Osteocyte (in vitro differentiated cells): ENCODE results near the gene SPART. TPM values are rescaled to one million over a fixed set of nuclear protein-coding genes. Genes with fewer than 3 reads are reported as not detected.

Experiments
- DNase-seq: peaks from one replicate; pipeline ENCODE4 v3.0.0; 2021; ENCODE audit warnings: mixed read lengths; ENCODE audit not compliant: unreplicated experiment; ENCODE audit errors: extremely low spot score
- H3K27ac Mint-ChIP-seq: one replicate; pipeline ENCODE4 v1.8.0; 2021; ENCODE audit warnings: mild to moderate bottlenecking, mixed read lengths; ENCODE audit not compliant: unreplicated experiment
- H3K27me3 Mint-ChIP-seq: one replicate; pipeline ENCODE4 v1.8.0; 2021; ENCODE audit warnings: mixed read lengths; ENCODE audit not compliant: unreplicated experiment
- H3K36me3 Mint-ChIP-seq: one replicate; pipeline ENCODE4 v1.8.0; 2021; ENCODE audit warnings: mixed read lengths; ENCODE audit not compliant: unreplicated experiment
- H3K4me1 Mint-ChIP-seq: one replicate; pipeline ENCODE4 v1.8.0; 2021; ENCODE audit warnings: mixed read lengths; ENCODE audit not compliant: unreplicated experiment
- H3K4me3 Mint-ChIP-seq: one replicate; pipeline ENCODE4 v1.8.0; 2021; ENCODE audit warnings: mild to moderate bottlenecking, moderate library complexity, mixed read lengths; ENCODE audit not compliant: unreplicated experiment
- H3K9me3 Mint-ChIP-seq: one replicate; pipeline ENCODE4 v1.8.0; 2021; ENCODE audit warnings: mixed read lengths; ENCODE audit not compliant: unreplicated experiment
- total RNA-seq: library from RNA; stranded (reverse); gene quantifications from 2 replicates; pipeline ENCODE4 v1.2.1, GENCODE V29; 2021
- TF ChIP-seq, protein P1 (sequence below): fragments of 200-600 bp; sonication (generic); IDR thresholded peaks from 2 replicates; pipeline ENCODE4 v1.5.0; 2021; ENCODE audit warnings: antibody characterized with exemption, mild to moderate bottlenecking, moderate library complexity

SPART gene
- total RNA-seq, 1 donor from 2014 or later = 87.1 TPM

DNA sequence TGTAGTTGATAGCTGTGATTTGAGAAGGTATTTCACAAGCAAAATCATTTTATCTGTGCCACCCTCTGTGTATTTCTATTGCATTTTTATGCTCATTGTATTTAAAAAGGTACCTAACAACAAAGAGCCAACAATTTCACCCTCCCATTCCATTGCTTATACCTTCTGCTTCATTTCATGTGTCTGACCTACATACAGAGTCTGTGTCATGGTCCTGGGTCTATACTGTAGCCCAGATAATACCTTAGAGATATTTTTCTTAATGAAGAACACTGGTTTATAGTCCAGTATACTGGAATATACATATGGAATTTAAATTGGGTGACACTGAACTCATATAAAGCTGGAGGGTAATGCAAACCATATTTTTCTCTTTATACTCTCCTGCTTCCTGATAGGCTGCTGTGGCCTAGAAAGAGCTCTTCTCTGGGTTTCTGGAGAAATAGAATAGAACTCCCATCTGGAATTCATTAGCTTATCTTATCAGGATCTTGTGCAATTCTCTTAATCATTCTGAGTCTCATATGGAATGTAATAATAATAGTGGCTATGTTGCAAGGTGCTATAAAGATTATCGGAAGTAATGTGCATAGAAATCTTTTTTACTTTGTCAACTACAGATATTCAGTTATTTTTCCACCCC is 31.8 kb upstream of the SPART start:
- Mint-ChIP-seq H3K4me3 (no peak overlapping the region), H3K27me3 (no peaks in the 10 kb centered on the region), H3K27ac (no peak overlapping the region), H3K36me3 (no peaks in the 10 kb centered on the region), H3K9me3 (no peaks in the 10 kb centered on the region), H3K4me1 (no peaks in the 10 kb centered on the region)
- TF ChIP-seq, protein P1, sequence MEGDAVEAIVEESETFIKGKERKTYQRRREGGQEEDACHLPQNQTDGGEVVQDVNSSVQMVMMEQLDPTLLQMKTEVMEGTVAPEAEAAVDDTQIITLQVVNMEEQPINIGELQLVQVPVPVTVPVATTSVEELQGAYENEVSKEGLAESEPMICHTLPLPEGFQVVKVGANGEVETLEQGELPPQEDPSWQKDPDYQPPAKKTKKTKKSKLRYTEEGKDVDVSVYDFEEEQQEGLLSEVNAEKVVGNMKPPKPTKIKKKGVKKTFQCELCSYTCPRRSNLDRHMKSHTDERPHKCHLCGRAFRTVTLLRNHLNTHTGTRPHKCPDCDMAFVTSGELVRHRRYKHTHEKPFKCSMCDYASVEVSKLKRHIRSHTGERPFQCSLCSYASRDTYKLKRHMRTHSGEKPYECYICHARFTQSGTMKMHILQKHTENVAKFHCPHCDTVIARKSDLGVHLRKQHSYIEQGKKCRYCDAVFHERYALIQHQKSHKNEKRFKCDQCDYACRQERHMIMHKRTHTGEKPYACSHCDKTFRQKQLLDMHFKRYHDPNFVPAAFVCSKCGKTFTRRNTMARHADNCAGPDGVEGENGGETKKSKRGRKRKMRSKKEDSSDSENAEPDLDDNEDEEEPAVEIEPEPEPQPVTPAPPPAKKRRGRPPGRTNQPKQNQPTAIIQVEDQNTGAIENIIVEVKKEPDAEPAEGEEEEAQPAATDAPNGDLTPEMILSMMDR = no peak
- DNase-seq = no peak

DNA sequence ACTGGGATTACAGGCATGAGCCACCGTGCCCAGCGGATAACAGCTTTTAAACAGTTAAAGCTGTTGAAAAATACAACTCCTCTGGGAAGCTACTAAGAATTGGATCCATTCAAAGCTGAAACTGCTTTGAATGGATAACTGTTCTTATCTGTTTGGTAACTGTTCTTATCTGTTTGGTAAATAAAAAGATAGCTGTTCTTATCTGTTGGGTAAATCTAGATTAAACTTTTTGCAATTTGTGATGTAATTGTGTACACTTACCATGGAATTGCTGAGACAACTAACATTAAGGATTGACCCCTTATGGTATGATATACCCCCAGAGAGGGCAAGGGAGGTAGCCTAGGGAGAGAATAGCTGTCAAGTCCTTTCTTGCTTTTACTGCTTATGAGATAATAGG is 27.9 kb upstream of the SPART start:
- H3K4me1 Mint-ChIP-seq = peaks cover 5% of the 10 kb centered on the region
- no peaks in the 10 kb centered on the region for H3K9me3 Mint-ChIP-seq
- peaks cover 8% of the 10 kb centered on the region for H3K36me3 Mint-ChIP-seq
- no peaks in the 10 kb centered on the region for H3K27me3 Mint-ChIP-seq
- no peak overlapping the region for H3K4me3 Mint-ChIP-seq
- TF ChIP-seq, protein P1 = no peak
- no peak overlapping the region for H3K27ac Mint-ChIP-seq
- DNase-seq = no peak

DNA sequence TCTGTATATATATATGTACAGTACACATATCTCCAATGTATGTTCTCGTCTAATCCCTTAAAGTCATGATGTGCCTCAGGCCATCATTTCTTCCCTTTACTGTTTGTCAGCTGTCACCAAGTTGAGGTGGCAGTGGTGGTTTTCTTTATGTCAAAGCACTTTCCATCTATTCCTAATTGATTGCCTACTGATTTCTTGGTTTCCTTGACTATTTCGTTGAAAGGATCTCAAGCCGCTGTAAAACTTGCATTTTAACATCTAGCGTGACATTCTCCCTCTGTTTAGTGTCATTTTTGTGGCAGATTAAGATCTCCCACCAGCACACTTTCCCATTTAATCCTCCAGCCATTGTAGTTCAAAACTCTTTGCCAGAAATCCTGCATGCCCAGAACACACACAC is 25.0 kb upstream of the SPART start:
- no peaks in the 10 kb centered on the region for H3K27me3 Mint-ChIP-seq
- H3K4me1 Mint-ChIP-seq = peaks cover 7% of the 10 kb centered on the region

DNA sequence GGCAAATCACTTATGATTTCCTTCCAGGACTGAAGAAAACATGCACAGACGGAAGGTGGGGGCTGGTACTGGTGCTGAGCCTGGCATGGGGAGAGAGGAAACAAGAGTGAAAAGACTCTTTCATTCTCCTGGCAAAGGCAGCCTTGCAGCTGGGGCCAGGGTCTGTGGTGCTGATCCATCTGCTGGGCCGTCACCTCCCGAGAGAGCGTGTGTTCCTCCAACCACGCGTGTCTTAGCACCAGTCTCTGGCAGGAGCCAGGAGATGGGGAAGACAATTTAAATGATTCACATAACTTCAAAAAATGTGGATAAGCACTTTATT is 23.9 kb upstream of the SPART start:
- no peak overlapping the region for H3K4me3 Mint-ChIP-seq
- H3K9me3 Mint-ChIP-seq = no peaks in the 10 kb centered on the region
- no peaks in the 10 kb centered on the region for H3K27me3 Mint-ChIP-seq
- H3K36me3 Mint-ChIP-seq = peaks cover 20% of the 10 kb centered on the region
- H3K27ac Mint-ChIP-seq = no peak overlapping the region
- DNase-seq = no peak
- TF ChIP-seq, protein P1 = no peak
- peaks cover 7% of the 10 kb centered on the region for H3K4me1 Mint-ChIP-seq

More for the DNA sequence above, 25.0 kb upstream of the SPART start:
- TF ChIP-seq, protein P1 = no peak
- no peaks in the 10 kb centered on the region for H3K9me3 Mint-ChIP-seq
- no peak for DNase-seq
- H3K4me3 Mint-ChIP-seq = no peak overlapping the region
- H3K36me3 Mint-ChIP-seq = peaks cover 14% of the 10 kb centered on the region
- no peak overlapping the region for H3K27ac Mint-ChIP-seq

DNA sequence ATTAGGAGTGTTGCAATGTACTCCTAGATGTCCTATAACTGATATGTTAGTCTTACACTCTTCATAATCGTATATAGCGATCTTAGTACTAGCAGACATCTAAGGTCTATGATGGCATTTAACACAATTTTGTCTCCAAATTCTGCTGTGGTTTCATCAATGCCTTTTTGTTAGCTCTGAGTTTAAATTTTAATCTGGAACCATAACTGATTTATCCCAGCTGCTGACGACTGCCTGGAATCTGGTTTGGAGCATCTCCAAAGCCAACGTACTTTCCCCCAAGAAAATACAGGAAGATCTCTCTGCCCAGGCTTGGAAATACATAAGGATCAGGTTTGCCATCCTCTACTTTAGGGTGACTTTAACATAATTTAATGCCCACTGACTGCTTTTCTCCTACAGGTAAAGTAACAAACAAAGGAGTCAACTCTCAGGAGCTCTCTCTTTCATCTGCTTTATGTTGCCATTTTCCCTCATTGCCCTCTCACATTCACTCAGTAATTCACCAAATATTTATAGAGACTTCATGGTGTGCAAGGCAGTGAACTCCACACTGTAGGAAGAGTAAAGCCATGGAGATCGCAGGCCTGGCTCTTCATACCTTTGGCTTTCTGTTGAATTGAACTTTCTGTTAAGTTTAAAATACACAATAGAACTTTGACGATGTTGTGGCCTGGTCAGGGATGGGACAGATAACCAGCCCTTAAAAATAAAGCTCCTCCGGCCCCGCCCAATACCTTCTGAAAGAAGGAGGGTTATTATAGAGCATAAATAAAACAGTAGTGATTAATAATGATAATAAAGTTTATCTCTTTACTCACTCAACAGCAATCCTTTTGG is 23.3 kb upstream of the SPART start:
- H3K36me3 Mint-ChIP-seq = peaks cover 20% of the 10 kb centered on the region
- no peak for DNase-seq
- TF ChIP-seq, protein P1 = no peak
- peaks cover 7% of the 10 kb centered on the region for H3K4me1 Mint-ChIP-seq
- H3K4me3 Mint-ChIP-seq = no peak overlapping the region
- no peak overlapping the region for H3K27ac Mint-ChIP-seq
- H3K9me3 Mint-ChIP-seq = no peaks in the 10 kb centered on the region
- H3K27me3 Mint-ChIP-seq = no peaks in the 10 kb centered on the region
